Upper lobe of left lung (tissue), 6 donors: Measurements from ENCODE around the gene ULBP1. TPM values are rescaled to one million over a fixed set of nuclear protein-coding genes. Genes with fewer than 3 reads are reported as not detected.
A peak's percentile ranks its signal among the peaks of the same experiment; 100 is the strongest.
"Not testable (repeated sequence)": the region's sequence is repeated elsewhere in the genome, so short reads cannot be mapped to it uniquely, and the experiment has no call there.

ENCODE experiments used
- ATAC-seq, 2 donors: fragments of 200-7000 bp; cut with Tn5 transposase; one replicate each; pipeline ENCODE4 v1.9.1; 2022; ENCODE audit warnings: mild to moderate bottlenecking in 2 of 2, moderate library complexity in 2 of 2; ENCODE audit not compliant: low FRiP score in 2 of 2
- DNase-seq, 2 donors: peaks; one replicate each; pipeline ENCODE4 v3.0.0-alpha.2; 2019 to 2020
- H3K27ac ChIP-seq, 4 donors: fragments of 200-600 bp; sonication (generic); one replicate each; pipeline ENCODE4 v1.5.1; 2016 to 2019
- H3K27me3 ChIP-seq, 4 donors: fragments of 200-600 bp; sonication (generic); one replicate each; pipeline ENCODE4 v1.5.1; 2017 to 2019
- H3K36me3 ChIP-seq, 4 donors: fragments of 200-600 bp; sonication (generic); one replicate each; pipeline ENCODE4 v1.5.1; 2016 to 2019
- H3K4me1 ChIP-seq, 4 donors: fragments of 200-600 bp; sonication (generic); one replicate each; pipeline ENCODE4 v1.5.1; 2018 to 2019
- H3K4me3 ChIP-seq, 4 donors: fragments of 200-600 bp; sonication (generic); one replicate each; pipeline ENCODE4 v1.5.1; 2017 to 2019; ENCODE audit warnings: mild to moderate bottlenecking in 2 of 4, moderate library complexity in 1 of 4
- H3K9me3 ChIP-seq, 4 donors: fragments of 200-600 bp; sonication (generic); one replicate each; pipeline ENCODE4 v1.5.1; 2018 to 2019
- CTCF ChIP-seq, 6 experiments: fragments of 450-650 bp in 4 of 6; fragments of 200-600 bp in 2 of 6; sonication (generic) in 2 of 6; IDR thresholded peaks; one replicate each; pipeline ENCODE4 v1.5.1; 2016 to 2019; ENCODE audit warnings: antibody characterized with exemption in 6 of 6
- EP300 ChIP-seq, 4 donors: sonication (generic); formaldehyde crosslinking; IDR thresholded peaks; one replicate each; pipeline ENCODE4 v1.5.1; 2017; ENCODE audit warnings: antibody characterized with exemption in 4 of 4, control low read depth in 2 of 4
- POLR2A ChIP-seq, 4 donors: fragments of 450-650 bp; IDR thresholded peaks; one replicate each; pipeline ENCODE4 v1.5.1; 2016 to 2017; ENCODE audit warnings: antibody characterized with exemption in 4 of 4, mild to moderate bottlenecking in 2 of 4
- POLR2AphosphoS5 ChIP-seq, 2 donors: sonication (generic); formaldehyde crosslinking; IDR thresholded peaks; one replicate each; pipeline ENCODE4 v1.5.1; 2017; ENCODE audit warnings: antibody characterized with exemption in 2 of 2
- WGBS, 2 donors: methylation state at CpG; one replicate each; pipeline ENCODE4 v1.1.5; 2017 to 2018; 5-methylcytosine and 5-hydroxymethylcytosine counted together
- total RNA-seq, 6 donors: library from RNA; depleted of rRNA in 4 of 6; stranded (reverse); fragments of >200 nt in 4 of 6; gene quantifications; one replicate each; pipeline versions ENCODE4 v1.1.0 to v1.2.1, GENCODE V29; 2016 to 2021
- donor health status: DM: no; HTN: no; CAD: no; lungs with moderate emphysema.
- donor health status: DM: no; HTN: yes; CAD: no; lungs with severe emphysema.

Gene ULBP1
- total RNA-seq, 6 donors from 2014 or later, result under 0.01 to 1.6 (median 0.80) TPM

GRCh38 chr6:149924206-149924932 is 39.4 kb upstream of the ULBP1 start:
- ATAC-seq (no peak), DNase-seq (no peak)
- H3K4me3 ChIP-seq, result no peak overlapping the region
- WGBS, 2 donors, result 85 to 88% methylated on average over 9 of the region's 9 CpGs
- H3K9me3 ChIP-seq, result no peaks in the 10 kb centered on the region
- H3K4me1 ChIP-seq, result peaks cover 22 to 38% (median 29%) of the 10 kb centered on the region in 4 donors
- no peaks in the 10 kb centered on the region for H3K36me3 ChIP-seq
- peak overlapping the region in 2 of 4 donors; percentile 82 to 83 for H3K27ac ChIP-seq
- TF ChIP-seq POLR2A (IDR thresholded peaks at IDR 0.05) (no peak), POLR2AphosphoS5 (IDR thresholded peaks at IDR 0.05) (no peak), EP300 (IDR thresholded peaks at IDR 0.05) (no peak), CTCF (IDR thresholded peaks at IDR 0.05) (no peak)
- H3K27me3 ChIP-seq, result peaks cover 0 to 6% (median 1%) of the 10 kb centered on the region in 4 donors

GRCh38 chr6:149924933-149925252 is 38.9 kb upstream of the ULBP1 start:
- ATAC-seq (peak in 1 of 2 donors; percentile 1), DNase-seq (peak in 1 of 2 donors; percentile 14)
- no peaks in the 10 kb centered on the region for H3K9me3 ChIP-seq

GRCh38 chr6:149925253-149925973 is 38.3 kb upstream of the ULBP1 start:
- Histone ChIP-seq H3K36me3 (no peaks in the 10 kb centered on the region), H3K9me3 (no peaks in the 10 kb centered on the region), H3K27me3 (peaks cover 0 to 6% (median 3%) of the 10 kb centered on the region in 4 donors), H3K4me3 (peak overlapping the region; percentile 22 to 61 (median 49)), H3K4me1 (peaks cover 22 to 38% (median 29%) of the 10 kb centered on the region in 4 donors), H3K27ac (peak overlapping the region; percentile 60 to 83 (median 79))
- 9 to 19% methylated on average over 13 to 21 of the region's 34 CpGs for WGBS, 2 donors
- DNase-seq (peak; percentile 31 to 85), ATAC-seq (peak; percentile 48 to 51)
- TF ChIP-seq EP300 (IDR thresholded peaks at IDR 0.05), result no peak
- TF ChIP-seq CTCF (IDR thresholded peaks at IDR 0.05), result no peak
- no peak for TF ChIP-seq POLR2A (IDR thresholded peaks at IDR 0.05)

More at GRCh38 chr6:149924933-149925252, 38.9 kb upstream of the ULBP1 start:
- H3K27me3 ChIP-seq, result peaks cover 0 to 6% (median 1%) of the 10 kb centered on the region in 4 donors
- WGBS, 2 donors, result 71 to 76% methylated on average over 4 of the region's 4 CpGs
- H3K4me3 ChIP-seq, result no peak overlapping the region
- peaks cover 22 to 38% (median 29%) of the 10 kb centered on the region in 4 donors for H3K4me1 ChIP-seq
- TF ChIP-seq CTCF (IDR thresholded peaks at IDR 0.05) (no peak), POLR2AphosphoS5 (IDR thresholded peaks at IDR 0.05) (no peak), POLR2A (IDR thresholded peaks at IDR 0.05) (no peak)
- peak overlapping the region in 2 of 4 donors; percentile 82 to 83 for H3K27ac ChIP-seq
- H3K36me3 ChIP-seq, result no peaks in the 10 kb centered on the region

GRCh38 chr6:149925974-149926777 is 37.6 kb upstream of the ULBP1 start:
- Histone ChIP-seq H3K27ac (peak overlapping the region; percentile 60 to 83 (median 79)), H3K4me3 (peak overlapping the region; percentile 22 to 61 (median 49)), H3K27me3 (peaks cover 0 to 6% (median 3%) of the 10 kb centered on the region in 4 donors), H3K9me3 (no peaks in the 10 kb centered on the region), H3K4me1 (peaks cover 22 to 38% (median 29%) of the 10 kb centered on the region in 4 donors), H3K36me3 (no peaks in the 10 kb centered on the region)
- 3% methylated on average over 28 to 31 of the region's 31 CpGs for WGBS, 2 donors
- DNase-seq (peak in 1 of 2 donors; percentile 91), ATAC-seq (peak; percentile 92 to 94)
- TF ChIP-seq CTCF (IDR thresholded peaks at IDR 0.05) (peak; percentile 91 to 96 (median 95)), POLR2AphosphoS5 (IDR thresholded peaks at IDR 0.05) (no peak)

GRCh38 chr6:149927025-149927424 is 36.7 kb upstream of the ULBP1 start:
- DNase-seq, ATAC-seq, H3K36me3 ChIP-seq, H3K9me3 ChIP-seq, H3K27me3 ChIP-seq, H3K27ac ChIP-seq, H3K4me3 ChIP-seq: not testable (repeated sequence)
- WGBS, 2 donors, result 84 to 87% methylated on average over 4 of the region's 4 CpGs
- peaks cover 22 to 38% (median 29%) of the 10 kb centered on the region in 4 donors for H3K4me1 ChIP-seq
